GM18519 (cell line): ENCODE measurements around the gene COMT.

Experiments used
- ATAC-seq: cut with Tn5 transposase; IDR thresholded peaks from one replicate; pipeline ENCODE4 v1.9.1; 2021; ENCODE audit warnings: mild to moderate bottlenecking, moderate library complexity; ENCODE audit not compliant: unreplicated experiment, low FRiP score

COMT gene

GRCh38 chr22:19941365-19942082 is at the start of gene COMT, which contains the start of gene TXNRD2:
COMT (plus strand) TSS chr22:19941772; CDS start chr22:19962527, 20,755 bp downstream.
TXNRD2 (minus strand) TSS chr22:19941818; CDS start chr22:19941803, 15 bp downstream.
- no peak for ATAC-seq

GRCh38 chr22:19892257-19892879 is 49.2 kb upstream of the COMT start:
- no peak for ATAC-seq

DNA sequence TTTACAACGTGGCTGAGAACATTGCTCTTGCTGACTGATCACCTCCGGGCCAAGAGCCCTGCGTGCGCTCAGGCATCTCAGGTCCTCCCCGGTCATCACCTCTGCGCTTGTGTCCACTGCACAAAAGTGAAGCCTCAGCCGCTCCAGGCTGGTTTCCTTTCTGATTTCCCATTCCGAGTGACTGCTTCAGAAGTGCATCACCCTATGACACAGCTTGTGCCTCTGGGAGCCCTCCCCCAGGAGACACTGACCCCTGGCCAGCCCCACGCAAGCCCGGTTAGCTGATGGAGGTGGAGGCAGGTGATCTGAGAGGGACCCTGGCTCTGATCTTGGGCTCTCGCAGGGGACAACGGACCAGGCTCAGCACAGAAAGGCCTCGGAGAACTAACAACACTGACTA is 48.6 kb upstream of the COMT start:
- no peak for ATAC-seq

GRCh38 chr22:19893363-19893762 is 48.2 kb upstream of the COMT start:
- ATAC-seq = no peak

DNA sequence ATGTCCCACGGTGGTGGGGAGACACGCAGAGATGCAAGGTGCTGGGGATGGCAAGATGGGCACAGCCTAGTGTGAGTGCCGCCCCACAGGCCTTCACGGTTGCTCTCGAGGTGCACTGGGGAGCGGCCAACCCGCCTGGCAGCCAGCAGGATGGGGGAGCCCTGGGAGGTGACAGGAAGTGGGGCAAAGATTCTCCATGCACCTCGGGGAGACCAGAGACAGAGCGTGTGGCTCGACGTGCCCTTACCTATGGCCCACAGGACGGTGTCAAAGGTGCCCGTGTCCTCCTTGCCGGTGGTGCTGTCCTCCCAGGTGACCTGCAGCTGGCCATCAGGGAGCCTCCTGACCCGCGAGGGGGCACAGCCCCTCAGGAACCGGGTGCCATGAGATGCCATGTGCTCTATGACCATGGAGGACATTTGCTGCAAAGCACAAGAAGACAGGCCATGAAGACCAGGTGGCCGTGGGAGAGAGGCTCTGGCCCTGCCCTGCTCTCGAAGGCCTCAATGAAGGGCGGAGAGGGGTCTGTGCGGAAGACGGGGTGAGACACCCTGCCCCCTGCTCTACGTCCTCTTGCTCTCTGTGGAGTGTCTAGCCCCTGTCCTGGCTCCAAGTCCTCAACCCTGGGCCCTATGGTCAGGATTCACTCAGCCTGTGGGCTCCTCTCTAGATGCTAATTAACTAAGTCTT is 46.3 kb upstream of the COMT start:
- ATAC-seq = no peak

DNA sequence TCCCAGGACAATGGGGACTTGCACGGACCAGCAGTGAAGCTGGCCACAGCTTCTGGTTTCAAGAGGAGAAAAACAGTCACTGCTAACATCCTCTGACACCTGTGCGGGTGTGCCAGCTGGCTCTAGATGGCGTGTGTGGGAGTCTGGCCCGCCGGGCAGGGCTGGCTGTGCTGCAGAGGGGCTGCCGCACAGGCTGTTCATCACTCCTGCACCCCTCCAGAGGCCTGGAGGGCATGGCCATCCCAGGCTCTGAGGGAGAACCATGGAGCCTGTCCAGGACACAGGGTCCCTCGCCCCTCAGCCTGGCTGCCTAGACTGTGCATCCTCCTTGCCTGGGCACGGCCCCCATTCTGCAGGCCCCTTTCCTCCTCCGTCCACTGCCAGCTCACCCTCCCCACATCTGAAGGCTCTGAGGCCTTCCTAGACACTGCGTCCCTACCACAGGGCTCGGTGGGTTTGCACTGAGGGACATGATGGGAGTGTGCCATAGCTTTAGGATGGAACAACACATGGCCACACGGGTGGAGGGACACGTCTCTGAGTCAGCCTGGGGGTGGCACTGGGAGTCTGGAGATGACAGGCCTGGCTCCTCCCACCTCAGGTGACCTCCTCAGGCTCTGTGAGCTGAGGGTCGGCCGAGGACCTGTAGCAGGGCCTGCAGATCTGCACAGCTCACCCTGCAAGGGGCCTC is 44.8 kb upstream of the COMT start:
- no peak for ATAC-seq

DNA sequence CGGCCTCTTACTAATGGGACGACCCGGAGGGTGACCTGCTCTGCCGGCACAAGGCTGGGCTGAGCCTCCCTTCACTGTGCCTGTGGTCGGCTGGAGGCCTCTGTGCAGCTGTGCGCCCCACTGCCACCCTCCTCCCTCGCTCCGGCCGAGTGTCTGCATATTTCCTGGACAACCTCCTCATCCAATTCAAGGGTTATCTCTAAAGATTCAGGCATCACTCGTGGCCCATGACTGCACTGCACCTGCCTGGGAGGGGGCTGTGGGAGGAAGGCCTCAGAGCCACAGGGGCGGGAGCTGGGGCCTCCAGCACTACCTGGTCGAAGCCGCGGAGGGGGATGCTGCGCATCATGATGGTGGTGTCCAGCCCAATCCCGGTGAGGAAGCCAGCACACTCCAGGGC is 43.8 kb upstream of the COMT start:
- no peak for ATAC-seq

GRCh38 chr22:19898145-19898544 is 43.4 kb upstream of the COMT start:
- no peak for ATAC-seq

DNA sequence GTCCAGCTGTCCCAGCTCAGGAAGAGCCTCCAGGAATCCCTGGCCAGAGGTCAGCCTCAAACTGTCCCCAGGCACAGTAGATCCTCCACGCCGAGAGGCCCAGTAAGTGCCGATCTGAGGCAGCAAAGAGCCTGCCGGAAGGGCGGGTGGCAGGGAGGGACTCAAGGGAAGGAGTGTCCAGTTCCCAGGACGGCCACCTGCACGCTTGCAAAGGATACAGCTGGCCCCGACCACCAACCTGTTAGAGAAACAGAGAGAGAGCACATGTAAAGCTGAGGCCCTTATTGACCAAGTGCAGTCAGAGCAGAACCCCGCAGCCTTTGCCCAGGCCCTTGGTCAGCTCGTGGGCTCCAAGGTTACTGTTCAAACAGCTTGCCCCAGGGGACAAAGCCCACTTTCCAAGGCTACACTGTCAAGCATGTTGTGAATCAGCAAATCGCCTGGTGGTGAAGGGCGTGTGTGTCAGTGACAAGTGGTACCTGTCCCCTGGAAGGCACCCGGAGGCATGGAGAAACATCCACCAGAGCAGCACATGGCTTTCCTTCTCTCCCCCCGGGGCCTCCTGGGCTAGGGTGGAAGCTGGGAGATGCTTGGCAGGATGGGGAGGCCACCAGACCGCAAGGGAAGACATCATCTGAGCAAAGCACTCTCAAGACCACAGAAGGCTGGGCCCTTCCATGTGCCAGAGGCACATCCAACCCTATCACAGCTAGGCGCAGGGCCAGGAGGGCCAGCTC is 42.6 kb upstream of the COMT start:
- ATAC-seq = no peak

- no peak for ATAC-seq
Measured at GRCh38 chr22:19900707-19901436, 40.7 kb upstream of the COMT start.

- ATAC-seq = no peak
Measured at GRCh38 chr22:19901577-19902244, 39.9 kb upstream of the COMT start.

DNA sequence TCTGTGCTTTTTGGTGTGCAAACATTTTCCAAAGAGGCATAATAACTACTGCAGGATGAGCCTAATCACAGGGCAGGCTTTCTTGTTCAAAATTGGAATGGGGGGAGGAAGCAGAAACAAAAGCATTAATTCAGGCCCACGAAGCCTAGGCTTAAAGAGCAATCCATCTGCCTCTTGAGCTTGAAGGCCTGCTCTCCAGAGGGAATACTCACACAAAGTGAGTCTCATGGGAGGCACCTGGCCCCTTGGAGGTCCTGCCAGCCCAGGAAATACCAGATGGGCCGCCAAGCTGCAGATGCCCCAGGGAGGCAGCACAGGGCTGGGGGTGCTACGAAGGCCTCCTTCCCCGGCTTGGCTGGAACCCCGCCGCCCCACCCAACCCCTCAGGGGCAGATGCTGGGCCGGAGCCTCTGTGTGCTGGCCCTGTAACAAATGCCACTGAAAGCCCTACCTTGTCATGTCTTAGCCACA is 39.3 kb upstream of the COMT start:
- ATAC-seq = no peak

GRCh38 chr22:19903031-19903430 is 38.5 kb upstream of the COMT start:
- no peak for ATAC-seq

- no peak for ATAC-seq
Measured at GRCh38 chr22:19903513-19903912, 38.1 kb upstream of the COMT start.

GRCh38 chr22:19904174-19904856 is 37.3 kb upstream of the COMT start:
- no peak for ATAC-seq

- no peak for ATAC-seq
Measured at GRCh38 chr22:19904935-19905334, 36.6 kb upstream of the COMT start.

GRCh38 chr22:19905347-19906276 is 36.0 kb upstream of the COMT start:
- no peak for ATAC-seq
